OCI-LY7 (cell line): ENCODE data around the gene RBFOX1. TPM values are rescaled to one million over a fixed set of nuclear protein-coding genes. Genes with fewer than 3 reads are reported as not detected.

ENCODE experiments used
- BruUV-seq: library from RNA; stranded (reverse); fragments of 400-500 nt; replicated peaks from 2 replicates; lab custom pipeline; 2021; lab: Mats Ljungman, UMichigan
- CTCF ChIA-PET: fragments of 300-600 bp; sonication (Branson Sonifier 250); formaldehyde crosslinking; loops from one replicate; lab custom pipeline; 2022; ENCODE audit warnings: antibody characterized with exemption; ENCODE audit not compliant: unreplicated experiment; lab: Charles Lee
- POLR2A ChIA-PET: fragments of 300-600 bp; sonication (Branson Sonifier 250); formaldehyde crosslinking; loops from one replicate; lab custom pipeline; 2022; ENCODE audit warnings: antibody characterized with exemption; lab: Charles Lee
- DNase-seq: peaks from one replicate; pipeline ENCODE4 v3.0.0-alpha.2; 2015; ENCODE audit warnings: low spot score
- H2AFZ ChIP-seq: fragments of 200-600 bp; sonication (generic), shearing (Covaris generic); 2 replicates; pipeline ENCODE4 v1.6.1; 2014; ENCODE audit warnings: mild to moderate bottlenecking, antibody characterized with exemption, low read length, moderate library complexity
- H3K27ac ChIP-seq: fragments of 200-600 bp; sonication (generic); 2 replicates; pipeline ENCODE4 v1.5.1; 2014; ENCODE audit warnings: mixed run types, low read depth, mild to moderate bottlenecking, moderate library complexity, low read length, inconsistent platforms; ENCODE audit not compliant: poor library complexity, severe bottlenecking
- H3K36me3 ChIP-seq: fragments of 200-600 bp; sonication (generic); 2 replicates; pipeline ENCODE4 v1.6.1; 2014; ENCODE audit warnings: mild to moderate bottlenecking, antibody characterized with exemption, low read length, moderate library complexity, mixed read lengths; ENCODE audit not compliant: insufficient read depth
- H3K4me1 ChIP-seq: fragments of 200-600 bp; sonication (generic); 2 replicates; pipeline ENCODE4 v1.5.1; 2014; ENCODE audit warnings: mild to moderate bottlenecking, low read length; ENCODE audit not compliant: insufficient read depth, poor library complexity, severe bottlenecking
- H3K4me2 ChIP-seq: fragments of 200-600 bp; sonication (generic); 2 replicates; pipeline ENCODE4 v1.6.1; 2014; ENCODE audit warnings: mild to moderate bottlenecking, low read length
- H3K4me3 ChIP-seq: fragments of 200-600 bp; sonication (generic); 2 replicates; pipeline ENCODE4 v1.5.1; 2014; ENCODE audit warnings: mild to moderate bottlenecking, low read depth, low read length; ENCODE audit not compliant: poor library complexity, severe bottlenecking
- H3K79me2 ChIP-seq: fragments of 200-600 bp; sonication (generic); 2 replicates; pipeline ENCODE4 v1.6.1; 2016; ENCODE audit warnings: low read depth, mild to moderate bottlenecking, low read length, moderate library complexity, mixed read lengths; ENCODE audit not compliant: insufficient read depth
- H3K9me2 ChIP-seq: fragments of 200-600 bp; sonication (generic); 2 replicates; pipeline ENCODE4 v1.6.1; 2016; ENCODE audit warnings: mild to moderate bottlenecking, low read length, mixed read lengths; ENCODE audit not compliant: insufficient read depth
- H3K9me3 ChIP-seq: fragments of 200-600 bp; sonication (generic); 2 replicates; pipeline ENCODE4 v1.6.1; 2014; ENCODE audit warnings: mild to moderate bottlenecking, mixed run types, low read length, mixed read lengths
- H4K20me1 ChIP-seq: fragments of 200-600 bp; sonication (generic); 2 replicates; pipeline ENCODE4 v1.6.1; 2014; ENCODE audit warnings: mild to moderate bottlenecking, antibody characterized with exemption, low read length, moderate library complexity, mixed read lengths; ENCODE audit not compliant: insufficient read depth
- CTCF ChIP-seq: fragments of 200-600 bp; sonication (generic); conservative IDR thresholded peaks from 2 replicates; pipeline ENCODE4 v1.5.1; 2014; ENCODE audit warnings: mild to moderate bottlenecking, antibody characterized with exemption, low read length, moderate library complexity, mixed read lengths
- EZH2phosphoT487 ChIP-seq: fragments of 200-600 bp; sonication (generic); IDR thresholded peaks from 2 replicates; pipeline ENCODE4 v1.6.1; 2018; ENCODE audit warnings: low read depth, borderline replicate concordance, mild to moderate bottlenecking, mixed run types, antibody characterized with exemption, low read length, moderate library complexity, mixed read lengths
- intact Hi-C: fragments of 100-400 bp; cut with micrococcal nuclease; formaldehyde crosslinking; loops from one replicate; pipeline ENCODE4 v1.10.0; 2022; ENCODE audit not compliant: unreplicated experiment
- total RNA-seq, 2 experiments: library from RNA; depleted of rRNA in 1 of 2; stranded (reverse); fragments of >200 nt in 1 of 2; shearing (Covaris generic) in 1 of 2; gene quantifications; 2 replicates each; pipeline ENCODE4 v1.2.3, GENCODE V29; 2014 to 2022

The RBFOX1 gene
- total RNA-seq, 2 experiments from 2014 or later, result not detected

DNA sequence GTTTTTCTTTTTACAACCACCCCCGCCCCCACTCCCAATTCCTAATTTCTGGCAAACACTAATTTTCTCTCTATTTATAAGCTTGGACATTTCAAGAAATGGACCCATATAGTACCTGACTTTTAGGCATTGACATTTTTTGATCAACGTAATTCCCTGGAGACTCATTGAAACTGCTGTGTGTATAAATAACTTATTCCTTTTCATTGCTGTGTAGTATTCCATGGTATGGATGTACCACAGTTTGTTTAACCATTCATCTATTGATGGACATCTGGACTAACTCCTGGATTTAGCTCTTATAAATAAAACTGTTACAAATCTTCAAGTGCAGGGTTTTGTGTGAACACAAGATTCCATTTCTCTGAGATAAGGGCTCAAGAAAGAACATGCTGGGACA is 47.1 kb upstream of the RBFOX1 start:
- no peak for DNase-seq
- Histone ChIP-seq H4K20me1 (no peaks in the 10 kb centered on the region), H3K9me3 (0 out of 2 replicates have a peak, but pooled peaks cover 8% of the 10 kb centered on the region), H3K4me3 (no peak overlapping the region), H2AFZ (no peak overlapping the region), H3K4me1 (no peaks in the 10 kb centered on the region), H3K79me2 (no peaks in the 10 kb centered on the region), H3K9me2 (no peaks in the 10 kb centered on the region), H3K36me3 (no peaks in the 10 kb centered on the region), H3K4me2 (no peak overlapping the region), H3K27ac (no peak overlapping the region)
- POLR2A ChIA-PET, result interaction anchor here (0.6 kb wide), 1 partner anchor 564 kb away, joined by 4 read pairs; no protein-coding TSS in a partner anchor
- CTCF ChIA-PET, result no interaction called here
- no peak for TF ChIP-seq EZH2phosphoT487
- no peak for TF ChIP-seq CTCF
- no TSS peak for BruUV-seq
- intact Hi-C loops, result no loop called here

GRCh38 chr16:7289299-7289698 is 43.3 kb upstream of the RBFOX1 start:
- Histone ChIP-seq H4K20me1 (no peaks in the 10 kb centered on the region), H3K4me2 (no peak overlapping the region), H3K79me2 (no peaks in the 10 kb centered on the region), H2AFZ (no peak overlapping the region), H3K9me2 (no peaks in the 10 kb centered on the region), H3K36me3 (no peaks in the 10 kb centered on the region), H3K4me1 (no peaks in the 10 kb centered on the region), H3K4me3 (no peak overlapping the region), H3K9me3 (0 out of 2 replicates have a peak, but pooled peaks cover 8% of the 10 kb centered on the region), H3K27ac (no peak overlapping the region)
- ChIA-PET POLR2A (no interaction called here), CTCF (no interaction called here)
- TF ChIP-seq EZH2phosphoT487, result no peak
- no peak for TF ChIP-seq CTCF
- intact Hi-C loops, result no loop called here
- DNase-seq, result no peak
- no TSS peak for BruUV-seq

- H3K4me1 ChIP-seq, result no peaks in the 10 kb centered on the region
- ChIA-PET CTCF (no interaction called here), POLR2A (no interaction called here)
- H3K79me2 ChIP-seq, result no peaks in the 10 kb centered on the region
- BruUV-seq, result no TSS peak
- 0 out of 2 replicates have a peak, but pooled peaks cover 4% of the 10 kb centered on the region for H3K9me3 ChIP-seq
- H2AFZ ChIP-seq, result no peak overlapping the region
- H3K4me2 ChIP-seq, result no peak overlapping the region
- no peaks in the 10 kb centered on the region for H3K9me2 ChIP-seq
- H3K4me3 ChIP-seq, result no peak overlapping the region
- no peak overlapping the region for H3K27ac ChIP-seq
- TF ChIP-seq EZH2phosphoT487 (no peak), CTCF (no peak)
- no peaks in the 10 kb centered on the region for H3K36me3 ChIP-seq
- intact Hi-C loops, result no loop called here
- DNase-seq, result no peak
- no peaks in the 10 kb centered on the region for H4K20me1 ChIP-seq
Measured at GRCh38 chr16:7290682-7291081, 42.0 kb upstream of the RBFOX1 start.
